ENCODE data around the gene SPTA1.

Gene SPTA1

DNA sequence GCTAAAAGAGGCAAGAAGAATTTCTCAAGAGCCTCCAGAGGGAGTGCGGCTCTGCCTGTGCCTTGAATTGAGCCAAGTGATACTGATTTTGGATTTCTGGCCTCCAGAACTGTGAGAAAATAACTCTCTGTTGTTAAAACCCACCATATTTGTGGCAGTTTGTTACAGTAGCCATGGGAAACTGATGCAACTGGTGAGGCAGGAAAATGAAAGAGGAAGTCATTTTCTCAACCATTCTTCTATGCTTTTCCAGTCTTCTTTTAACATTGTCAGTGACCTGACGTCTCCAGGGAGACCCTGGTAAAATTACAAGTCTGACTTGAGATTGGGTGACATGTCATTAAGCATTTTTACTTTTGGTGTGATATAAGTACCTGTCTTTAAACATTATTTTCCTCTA lies 121.9 kb downstream of the SPTA1 start:
- no peak overlapping the region for H3K4me3 ChIP-seq (replicated peaks in 1 of 2; ENCODE audit: low read depth in 2 of 2, low read length in 2 of 2)
- TF ChIP-seq, protein P1, sequence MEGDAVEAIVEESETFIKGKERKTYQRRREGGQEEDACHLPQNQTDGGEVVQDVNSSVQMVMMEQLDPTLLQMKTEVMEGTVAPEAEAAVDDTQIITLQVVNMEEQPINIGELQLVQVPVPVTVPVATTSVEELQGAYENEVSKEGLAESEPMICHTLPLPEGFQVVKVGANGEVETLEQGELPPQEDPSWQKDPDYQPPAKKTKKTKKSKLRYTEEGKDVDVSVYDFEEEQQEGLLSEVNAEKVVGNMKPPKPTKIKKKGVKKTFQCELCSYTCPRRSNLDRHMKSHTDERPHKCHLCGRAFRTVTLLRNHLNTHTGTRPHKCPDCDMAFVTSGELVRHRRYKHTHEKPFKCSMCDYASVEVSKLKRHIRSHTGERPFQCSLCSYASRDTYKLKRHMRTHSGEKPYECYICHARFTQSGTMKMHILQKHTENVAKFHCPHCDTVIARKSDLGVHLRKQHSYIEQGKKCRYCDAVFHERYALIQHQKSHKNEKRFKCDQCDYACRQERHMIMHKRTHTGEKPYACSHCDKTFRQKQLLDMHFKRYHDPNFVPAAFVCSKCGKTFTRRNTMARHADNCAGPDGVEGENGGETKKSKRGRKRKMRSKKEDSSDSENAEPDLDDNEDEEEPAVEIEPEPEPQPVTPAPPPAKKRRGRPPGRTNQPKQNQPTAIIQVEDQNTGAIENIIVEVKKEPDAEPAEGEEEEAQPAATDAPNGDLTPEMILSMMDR (IDR thresholded peaks at IDR 0.05; ENCODE audit: low read depth, low read length), result no peak
- no peak for DNase-seq (ENCODE audit: low read depth in 2 of 2)

DNA sequence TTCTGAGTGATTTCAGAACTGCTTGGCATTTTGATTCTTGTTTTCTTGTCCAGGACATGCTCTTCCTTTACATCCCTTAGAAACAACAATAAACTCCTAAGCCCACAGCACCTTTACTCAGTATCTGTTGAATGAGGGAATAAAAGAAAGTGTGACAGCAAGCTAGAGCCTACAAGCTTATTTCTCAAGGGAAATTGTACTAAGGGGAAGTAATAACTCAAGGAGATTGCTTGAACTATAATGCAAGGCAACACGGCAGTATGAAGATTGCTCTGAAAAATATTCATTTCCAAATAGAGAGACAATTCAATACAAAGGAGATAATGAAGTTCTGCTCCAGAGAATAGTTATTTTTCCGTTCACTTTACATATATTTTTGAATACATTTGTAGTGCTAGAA lies 122.7 kb downstream of the SPTA1 start:
- TF ChIP-seq, protein P1 (IDR thresholded peaks at IDR 0.05; ENCODE audit: low read depth, low read length), result no peak
- no peak overlapping the region for H3K4me3 ChIP-seq (replicated peaks in 1 of 2; ENCODE audit: low read depth in 2 of 2, low read length in 2 of 2)
- DNase-seq (ENCODE audit: low read depth in 2 of 2), result no peak

Measured in cardiac fibroblast (primary cell).